IPS DF 19.7 (cell line): Measurements from ENCODE around the gene FAM204A.

ENCODE experiments used
- DNase-seq: peaks from one replicate; pipeline ENCODE4 v3.0.0-alpha.2; 2013; ENCODE audit warnings: low read depth, low spot score

FAM204A gene

DNA sequence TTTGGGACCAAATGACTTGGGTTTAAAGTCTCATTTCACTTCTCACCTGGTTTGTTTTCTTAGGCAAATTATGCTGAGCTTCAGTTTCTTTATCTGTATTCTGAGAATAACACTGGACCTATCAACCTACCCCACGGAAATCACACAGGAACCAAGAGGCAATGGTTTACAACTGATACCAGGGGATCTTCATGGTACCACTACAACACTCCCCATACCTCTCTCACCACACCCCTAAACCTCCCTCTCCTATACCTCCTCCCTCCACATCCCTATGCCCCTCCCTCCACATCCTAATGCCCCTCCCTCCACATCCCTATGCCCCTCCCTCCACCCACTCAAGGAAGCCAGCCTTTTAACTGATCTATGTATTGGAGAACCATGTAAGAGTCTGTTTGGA, 9.9 kb downstream of the FAM204A start:
- DNase-seq: no peak

DNA sequence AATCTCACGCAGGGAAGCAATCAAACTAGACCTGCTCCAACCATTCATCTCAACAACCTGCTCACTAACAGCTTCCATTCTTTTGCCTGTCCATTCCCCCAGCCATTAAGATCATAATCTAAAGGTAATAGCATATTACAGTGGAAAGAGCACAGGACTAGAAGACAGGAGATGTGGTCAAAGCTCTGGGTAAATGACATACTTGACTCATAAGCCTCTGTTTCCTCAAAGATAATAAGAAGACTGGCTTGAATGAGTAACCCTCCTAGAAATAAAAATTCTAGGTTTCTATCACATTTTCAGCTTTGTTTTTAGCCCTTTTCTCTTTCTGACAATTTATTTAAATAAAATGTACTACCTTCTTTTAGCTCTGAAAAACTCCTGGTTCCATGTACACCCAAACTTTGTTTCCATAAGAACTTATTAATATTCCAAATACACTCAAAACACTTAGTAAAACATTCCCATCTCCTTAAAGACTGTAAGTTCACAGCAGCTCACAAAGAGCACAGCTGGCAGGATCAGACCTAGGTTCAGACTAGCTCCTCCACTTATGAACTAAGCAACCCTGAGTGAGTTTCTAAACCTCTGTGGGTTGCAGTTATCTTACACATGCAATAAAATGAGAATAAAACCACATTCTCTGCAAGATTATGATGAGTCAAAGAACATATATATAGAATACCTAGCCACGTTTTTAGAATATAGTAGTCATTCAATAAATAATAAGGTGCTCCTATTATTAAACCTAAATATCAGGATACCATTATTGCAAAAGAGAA, 11.6 kb downstream of the FAM204A start:
- DNase-seq: no peak

DNA sequence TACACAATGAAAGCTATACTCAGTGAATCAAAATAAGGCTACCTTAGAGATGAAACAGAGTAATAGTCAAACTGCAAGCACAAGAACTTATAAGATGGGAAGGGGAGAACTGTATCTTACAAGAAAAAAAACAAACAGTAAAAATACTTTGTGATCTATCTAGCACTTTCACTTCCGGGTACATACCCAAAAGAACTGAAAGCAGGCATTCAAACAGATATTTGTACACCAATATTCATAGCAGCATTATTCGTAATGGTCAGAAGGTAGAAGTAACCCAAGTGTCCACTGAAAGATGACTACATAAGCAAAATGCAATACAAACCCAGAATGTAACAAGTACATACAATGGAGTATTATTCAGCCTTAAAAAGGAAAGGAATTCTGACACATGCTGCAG, 18.0 kb downstream of the FAM204A start:
- DNase-seq: no peak

DNA sequence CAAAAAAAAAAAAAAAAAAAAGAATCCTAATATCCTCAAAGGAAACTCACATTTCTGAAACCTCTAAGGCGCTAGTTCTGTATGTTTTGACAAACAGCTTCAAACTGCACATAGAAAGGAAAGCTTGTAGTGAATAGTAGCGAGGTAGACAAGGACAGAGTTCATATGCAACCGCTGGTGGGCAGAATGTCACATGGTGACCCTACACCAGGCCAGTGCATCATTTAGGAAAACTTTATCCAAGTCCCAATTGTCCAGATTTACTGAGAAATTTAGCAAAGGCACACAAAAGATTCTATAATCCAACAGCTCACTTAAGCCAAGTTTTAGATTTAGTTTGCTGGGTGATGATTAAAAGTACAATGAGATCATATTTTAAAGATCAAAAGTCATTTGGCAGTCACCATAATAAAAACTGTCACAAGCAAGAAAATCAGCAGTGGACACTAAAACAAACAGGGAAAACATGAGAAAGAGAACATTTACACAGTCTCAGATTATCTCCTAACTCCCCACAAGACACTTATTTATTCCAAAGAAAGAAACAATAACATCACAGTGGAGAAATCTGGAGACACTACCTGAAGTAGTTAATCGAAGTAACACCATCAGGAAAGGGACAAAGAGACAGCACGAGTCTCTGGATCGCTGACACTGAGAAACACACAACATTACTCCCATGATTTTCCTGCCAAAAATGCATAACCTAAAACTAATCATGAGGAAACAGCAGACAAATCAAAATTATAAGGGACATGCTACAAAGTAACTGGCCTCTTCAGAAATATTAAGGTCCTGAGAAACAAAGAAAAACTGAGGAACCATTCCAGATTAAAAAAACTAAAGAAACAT, 20.2 kb downstream of the FAM204A start:
- DNase-seq: no peak

DNA sequence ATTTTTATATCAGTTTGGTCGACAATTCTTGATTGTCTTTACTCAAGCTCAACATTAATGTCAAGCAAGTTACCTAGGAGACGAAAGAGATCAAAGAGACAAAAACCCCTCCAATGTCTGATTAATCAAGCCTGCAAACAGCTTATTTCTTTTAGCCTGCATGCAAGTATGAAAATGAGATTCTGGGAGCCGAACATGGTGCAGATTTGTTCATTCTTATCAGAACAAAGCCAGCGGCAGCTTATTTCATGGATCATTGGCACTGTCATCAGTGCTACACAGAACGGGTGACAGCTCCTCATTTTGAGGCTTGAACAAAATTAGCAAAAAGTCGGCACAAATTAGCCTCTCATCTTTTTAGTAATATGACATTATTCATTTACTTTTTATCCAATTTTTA, 26.5 kb downstream of the FAM204A start:
- DNase-seq: no peak

DNA sequence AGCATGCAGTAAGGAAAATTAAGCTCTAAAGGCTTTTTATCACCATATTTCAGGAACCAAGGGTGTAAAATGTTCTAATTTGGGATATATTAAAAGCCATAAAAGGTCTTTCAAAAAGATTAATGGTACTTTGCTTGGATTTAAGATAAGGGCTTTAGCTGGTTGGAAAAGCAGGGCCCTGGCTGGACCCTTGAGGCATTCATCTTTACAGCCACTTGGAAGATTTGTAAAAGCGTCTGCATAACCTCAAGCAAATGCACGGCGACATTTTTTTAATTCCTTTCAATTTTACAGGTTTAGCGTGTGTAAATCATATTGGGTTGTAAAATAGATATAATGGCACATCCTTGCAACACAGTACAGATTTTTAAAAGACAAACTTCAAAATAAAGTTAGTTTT, 27.2 kb downstream of the FAM204A start:
- DNase-seq: no peak

DNA sequence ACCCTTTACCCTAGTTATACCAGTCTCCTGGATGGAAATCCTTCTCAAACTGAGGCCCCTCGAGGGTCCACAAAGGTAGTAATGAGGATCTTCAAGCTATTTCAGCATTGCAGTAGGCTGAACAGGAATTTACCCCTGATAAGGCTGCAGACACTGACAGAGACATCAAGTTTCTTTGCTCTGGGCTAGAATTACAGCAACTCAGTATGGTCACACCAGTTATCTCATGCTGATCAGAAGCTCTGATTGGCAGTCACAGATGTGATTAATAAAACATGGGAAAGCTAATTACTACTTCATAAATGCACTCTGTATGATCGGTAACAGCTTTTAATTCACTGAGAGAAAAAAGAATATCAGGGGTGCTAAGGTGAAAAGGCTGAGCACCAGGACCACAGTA, 30.6 kb downstream of the FAM204A start:
- no peak for DNase-seq

DNA sequence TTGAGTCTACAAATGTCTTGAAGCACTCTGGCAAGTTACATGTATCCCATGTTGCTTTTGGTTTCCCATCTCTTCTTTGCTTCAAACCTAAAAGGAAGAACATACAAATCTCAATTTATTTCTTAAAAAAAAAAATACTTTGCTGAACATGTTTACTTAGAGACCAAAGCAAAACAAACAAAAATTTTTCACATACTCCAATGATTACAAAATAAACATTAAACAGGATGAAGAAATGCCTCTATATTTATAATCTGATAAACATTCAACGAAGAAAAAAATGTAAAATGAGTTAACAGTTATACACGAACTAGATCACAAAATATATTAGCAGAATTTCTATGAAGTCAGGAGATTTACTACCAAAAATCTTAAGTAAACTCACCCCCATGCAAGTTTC, 31.3 kb downstream of the FAM204A start:
- DNase-seq: no peak

DNA sequence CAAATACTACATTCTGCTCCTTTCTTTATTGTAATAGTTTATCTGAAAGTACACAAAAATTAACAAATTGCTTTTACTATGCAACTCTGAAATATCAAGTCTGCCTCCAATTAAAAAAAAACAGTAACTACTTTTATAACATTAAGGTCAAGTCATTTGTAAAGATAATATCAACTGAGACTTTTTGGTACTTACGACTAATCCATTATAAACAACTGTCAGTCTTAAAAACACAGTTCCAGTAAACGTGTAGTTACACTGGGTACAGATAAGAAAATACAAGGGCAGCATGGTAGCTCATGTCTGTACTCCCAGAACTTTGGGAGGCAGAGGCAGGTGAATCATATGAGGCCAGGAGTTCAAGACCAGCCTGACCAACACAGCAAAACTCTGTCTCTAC, 32.2 kb downstream of the FAM204A start:
- DNase-seq: no peak

DNA sequence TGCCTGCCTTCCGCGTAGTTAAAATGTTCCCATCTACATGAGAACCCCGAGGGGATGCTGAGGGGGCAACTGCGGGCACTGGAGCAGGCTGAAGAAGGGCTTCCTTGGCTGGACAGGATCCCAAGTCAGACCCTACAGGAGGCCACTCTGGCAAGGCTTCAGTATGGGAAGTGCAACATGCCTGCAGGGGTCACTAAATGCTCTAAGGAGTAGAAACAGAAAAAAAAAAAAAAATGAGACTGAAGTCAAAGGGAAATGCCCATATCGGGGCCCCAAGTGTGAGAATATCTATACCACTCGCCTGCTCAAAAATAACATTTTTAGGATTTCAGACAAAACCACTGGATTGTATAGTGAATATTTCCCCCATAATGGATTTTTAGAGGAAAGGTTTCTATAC, 33.5 kb downstream of the FAM204A start:
- no peak for DNase-seq

DNA sequence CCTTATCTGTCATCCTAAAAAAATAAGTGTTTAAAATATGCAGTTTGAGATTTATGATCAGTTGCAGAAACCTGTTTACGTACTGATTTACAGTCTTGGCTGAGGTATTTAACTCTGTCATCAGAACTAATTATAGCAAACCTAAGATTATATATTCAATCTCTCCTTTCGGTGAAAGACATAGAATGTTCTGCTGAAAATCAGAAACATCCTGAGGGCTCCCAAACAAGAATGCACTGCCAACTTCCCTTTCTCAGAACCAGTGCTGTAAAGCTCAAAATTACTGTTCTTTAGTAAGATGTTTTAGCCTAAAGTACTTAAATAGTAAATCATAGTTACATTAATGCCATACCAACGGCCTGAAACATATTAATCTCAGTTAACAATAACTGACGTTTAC, 34.3 kb downstream of the FAM204A start:
- no peak for DNase-seq

DNA sequence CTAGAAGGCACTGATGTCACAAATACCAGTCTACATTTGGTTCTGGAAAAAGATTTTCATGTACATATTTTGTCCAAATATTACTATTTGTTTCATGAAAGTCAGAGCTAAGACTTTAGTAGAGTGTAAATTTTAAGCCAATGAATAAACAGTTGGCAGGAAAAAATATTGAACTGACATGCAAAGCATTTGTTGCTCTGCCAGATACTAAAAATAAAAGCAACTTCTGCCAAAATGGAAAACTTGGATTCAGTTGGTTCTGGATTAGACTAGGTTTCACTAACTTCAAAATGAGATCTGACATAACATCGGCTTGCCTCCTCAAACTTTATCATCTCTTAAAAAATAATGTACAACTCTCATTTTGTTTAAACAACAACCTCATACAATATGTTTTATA, 34.9 kb downstream of the FAM204A start:
- no peak for DNase-seq

DNA sequence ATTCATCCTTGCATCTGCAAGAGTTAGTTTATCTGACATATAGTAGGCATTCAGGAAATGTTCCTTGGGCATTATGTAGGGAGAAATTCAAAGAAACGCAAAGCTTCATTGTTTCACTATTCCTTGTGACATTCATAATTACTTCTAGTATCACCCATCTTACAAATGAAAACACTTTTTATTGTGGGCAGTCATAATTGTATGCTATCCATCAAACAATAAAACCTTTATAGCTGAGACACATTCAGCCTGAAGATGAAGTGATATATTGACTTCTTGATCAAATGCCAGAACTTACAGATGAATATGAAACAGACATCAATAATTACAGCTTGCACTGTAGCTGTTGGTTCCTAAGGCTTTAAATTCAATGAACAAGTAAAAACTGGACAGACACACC, 36.4 kb downstream of the FAM204A start:
- no peak for DNase-seq

DNA sequence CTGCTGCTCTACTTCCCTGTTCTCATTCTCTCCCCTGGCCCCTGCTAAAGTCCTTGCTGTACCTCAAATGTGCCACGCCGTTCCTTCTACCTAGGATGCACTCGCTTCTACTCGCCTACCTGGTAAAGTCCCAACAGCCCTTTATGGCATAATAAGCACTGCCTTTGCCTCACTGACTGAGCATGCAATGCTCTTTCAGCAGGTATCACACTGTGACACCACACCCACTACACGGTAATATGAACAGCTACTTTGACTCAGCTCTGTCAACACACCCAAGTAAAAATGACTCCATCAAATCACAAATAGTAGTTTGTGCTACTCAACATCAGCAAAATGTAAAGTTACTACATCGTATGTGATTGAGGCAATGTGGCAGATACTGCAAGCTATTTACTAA, 37.6 kb downstream of the FAM204A start:
- no peak for DNase-seq

DNA sequence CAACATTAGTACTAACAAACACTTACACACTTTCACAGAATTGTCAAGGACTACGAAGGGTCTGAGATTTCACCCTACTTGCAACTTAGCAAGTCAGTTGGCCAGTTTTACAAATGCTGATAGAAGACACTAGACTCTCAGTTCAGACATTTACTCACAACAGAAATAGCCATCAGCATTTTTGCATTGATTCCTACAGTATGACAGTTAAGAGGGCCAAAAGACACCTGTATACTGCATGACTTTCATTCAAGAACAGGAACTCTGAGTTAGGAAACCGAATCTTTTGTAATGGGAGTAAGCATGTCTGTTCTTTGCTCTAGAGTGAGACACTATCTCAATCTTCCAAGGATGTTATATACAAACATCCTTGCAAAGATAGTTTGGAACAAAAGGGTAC, 40.9 kb downstream of the FAM204A start:
- no peak for DNase-seq

DNA sequence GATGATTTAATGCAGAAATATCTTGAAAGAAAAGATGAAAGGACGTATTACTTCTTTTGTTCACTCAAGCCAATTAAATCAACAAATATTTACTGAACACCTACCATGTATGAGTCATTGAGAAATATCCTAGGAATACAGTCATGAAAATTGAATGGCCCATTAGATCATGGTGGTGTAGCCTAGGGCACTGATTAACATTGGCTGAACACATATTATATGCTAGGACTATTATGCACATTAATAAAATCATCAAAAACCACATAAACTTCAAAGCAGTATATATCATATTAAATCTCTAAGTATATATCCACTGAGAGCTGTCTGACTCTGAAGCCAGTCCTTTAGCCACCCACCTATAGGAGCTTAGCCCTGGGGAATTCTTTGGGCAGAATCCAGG, 41.8 kb downstream of the FAM204A start:
- no peak for DNase-seq

DNA sequence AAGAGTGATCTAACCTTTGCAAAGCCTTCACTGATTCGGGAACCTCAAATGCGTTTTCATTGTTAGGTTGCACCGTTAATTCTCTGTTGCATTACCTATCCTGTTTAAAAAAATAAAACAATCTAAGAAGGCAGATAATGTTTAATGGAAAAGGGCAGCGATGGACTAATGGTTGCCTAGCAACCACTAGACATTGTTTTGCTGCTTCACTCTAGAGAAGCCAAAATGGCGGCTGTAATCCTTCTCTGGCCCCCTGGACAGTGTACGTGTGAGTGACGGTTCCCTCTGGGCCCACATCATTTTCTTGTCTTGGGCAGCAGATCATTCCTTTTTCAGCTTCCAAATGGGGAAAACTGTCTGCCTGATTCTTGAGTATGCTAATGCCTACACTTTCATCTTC, 43.3 kb downstream of the FAM204A start:
- no peak for DNase-seq

DNA sequence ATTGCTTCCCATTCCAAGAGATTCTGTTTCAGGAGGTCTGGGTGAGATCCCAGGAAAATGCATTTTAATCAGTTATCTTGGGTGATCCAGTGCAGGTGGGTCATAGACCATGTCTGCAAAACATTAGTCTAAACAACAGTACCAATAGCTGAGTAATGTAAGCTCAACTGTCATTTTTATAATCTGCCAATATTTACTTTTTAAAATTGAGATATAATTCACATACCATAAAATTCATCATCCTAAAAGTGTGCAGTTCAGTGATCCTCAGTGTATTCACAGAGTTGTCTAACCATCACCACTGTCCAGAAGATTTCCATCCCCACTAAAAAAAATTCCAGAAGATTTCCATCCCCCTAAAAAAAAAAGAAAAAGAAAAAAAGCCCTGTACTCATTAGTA, 51.0 kb downstream of the FAM204A start:
- DNase-seq: no peak

DNA sequence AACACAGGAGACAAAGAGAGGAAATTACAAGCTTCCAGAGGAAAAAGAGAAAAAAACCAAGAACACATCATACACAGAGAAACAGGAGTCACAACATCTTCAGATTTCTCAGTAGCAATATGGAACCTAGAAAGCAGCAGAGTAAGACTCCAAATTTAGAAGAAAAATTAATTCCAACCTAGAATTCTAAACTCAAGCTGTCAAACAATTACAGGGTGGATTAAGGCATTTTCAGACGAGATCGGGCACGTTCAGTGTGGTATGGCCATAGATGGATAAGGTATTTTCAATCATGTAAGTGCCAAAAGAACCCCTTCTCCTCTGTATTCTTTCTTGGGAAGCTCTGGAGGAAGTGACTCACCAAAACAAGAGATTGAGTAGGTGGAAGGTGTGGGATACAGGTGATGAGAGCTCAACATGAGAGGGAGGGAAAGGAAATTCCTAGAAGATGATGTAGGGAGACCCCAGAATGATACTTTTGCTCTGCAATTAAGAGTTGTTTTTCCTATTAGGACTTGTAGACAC, 51.6 kb downstream of the FAM204A start:
- DNase-seq: no peak

DNA sequence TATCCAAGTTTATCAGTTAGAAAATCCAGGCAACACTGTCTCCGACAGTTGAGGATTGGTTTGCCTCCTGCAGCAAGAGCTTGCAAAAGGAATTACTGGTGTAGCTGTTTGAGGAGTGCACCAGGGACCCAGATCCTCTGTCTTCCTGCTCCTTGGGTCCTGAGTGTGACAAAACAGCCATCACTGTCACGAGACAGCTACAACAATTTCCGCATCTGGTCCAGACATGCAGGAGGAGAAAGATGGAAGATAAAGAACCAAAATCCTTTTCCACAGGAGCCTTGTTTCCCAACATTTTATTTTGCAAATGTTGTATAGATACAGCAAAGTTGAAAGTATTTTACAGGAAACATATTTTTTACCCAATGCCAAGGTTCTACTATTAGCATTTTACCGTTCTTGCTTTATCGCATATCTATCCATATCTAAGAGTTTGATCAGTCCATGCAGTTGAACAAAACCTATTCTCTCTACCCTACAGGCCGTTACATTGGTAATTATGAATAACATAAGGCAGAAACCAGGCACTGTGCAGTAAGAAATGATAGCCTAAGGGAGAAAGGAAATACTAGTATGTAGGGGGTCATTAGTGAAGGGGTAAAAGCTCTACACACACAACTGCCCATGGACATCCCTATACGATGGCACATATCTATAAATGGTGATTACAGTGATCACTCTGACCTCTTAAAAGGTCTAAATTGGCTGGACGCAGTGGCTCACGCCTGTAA, 54.9 kb downstream of the FAM204A start:
- DNase-seq: no peak

DNA sequence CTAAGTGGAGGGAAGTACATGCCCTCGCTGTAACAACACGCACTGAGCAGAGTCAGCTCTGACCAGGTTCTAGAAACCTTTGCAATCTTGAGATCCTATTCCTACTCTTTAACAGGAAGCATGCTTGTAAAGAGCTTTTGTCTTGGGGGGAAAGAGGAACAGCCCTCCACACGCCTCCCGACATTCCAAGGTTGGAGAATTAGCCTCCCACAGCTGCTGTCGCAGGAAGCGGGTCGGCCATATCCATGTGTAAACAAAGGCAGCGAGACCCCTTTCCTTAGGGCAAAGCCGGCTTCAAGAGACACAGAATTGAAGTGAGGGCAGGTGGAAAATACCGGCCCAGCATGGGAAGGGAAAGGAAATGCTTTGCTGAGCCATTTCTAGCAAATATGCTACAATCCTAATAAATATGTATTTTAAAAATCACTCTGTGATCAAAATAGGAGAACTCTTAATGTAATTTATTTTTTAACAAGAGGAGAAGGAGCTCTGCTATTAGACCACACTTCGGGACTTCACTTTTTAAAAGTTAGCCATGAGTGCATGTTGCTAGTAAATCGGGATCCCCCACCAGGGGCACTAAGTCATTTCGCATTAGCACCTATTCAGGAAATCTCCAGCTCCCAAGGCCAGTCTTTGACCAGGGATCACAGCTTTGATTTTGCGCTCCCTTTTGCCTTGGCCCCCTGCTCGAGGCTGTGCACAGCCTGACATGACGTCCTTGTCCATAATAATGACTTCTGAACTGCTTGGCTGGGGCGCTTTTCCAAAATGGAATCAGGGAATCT, 55.9 kb downstream of the FAM204A start:
- DNase-seq: peak; percentile 7
